SK-N-SH (cell line): Measurements from ENCODE around the gene LIMA1.

Experiments
- CTCF ChIP-seq: fragments of 200-600 bp; sonication (generic); IDR thresholded peaks from 2 replicates; pipeline ENCODE4 v1.6.1; 2017; ENCODE audit warnings: antibody characterized with exemption, mild to moderate bottlenecking, moderate library complexity
- EP300 ChIP-seq, 2 experiments: IDR thresholded peaks; 2 replicates each; pipeline versions ENCODE4 v1.4.0 to v1.6.1; 2012; ENCODE audit warnings: borderline replicate concordance in 1 of 2, low read depth in 1 of 2, low read length in 1 of 2
- FOXJ3 ChIP-seq: sonication (generic); formaldehyde crosslinking; IDR thresholded peaks from 2 replicates; pipeline ENCODE4 v1.5.1; 2020; ENCODE audit warnings: mild to moderate bottlenecking, missing genetic modification reagents
- GABPA ChIP-seq: IDR thresholded peaks from 2 replicates; pipeline ENCODE4 v1.4.0; 2012; ENCODE audit warnings: low read depth, mild to moderate bottlenecking
- JUND ChIP-seq: IDR thresholded peaks from 2 replicates; pipeline ENCODE4 v1.4.0; 2012
- PBX3 ChIP-seq: IDR thresholded peaks from 2 replicates; pipeline ENCODE4; 2012
- REST ChIP-seq: IDR thresholded peaks from 2 replicates; pipeline ENCODE4 v1.6.1; 2012; ENCODE audit warnings: mild to moderate bottlenecking, low read depth, low read length, moderate library complexity
- RFX5 ChIP-seq: IDR thresholded peaks from 2 replicates; pipeline ENCODE4 v1.6.1; 2012; ENCODE audit warnings: mild to moderate bottlenecking, improper control_type of control experiment, low read length
- USF2 ChIP-seq: fragments of 150-350 bp; IDR thresholded peaks from 2 replicates; pipeline ENCODE4 v1.6.1; 2017; ENCODE audit warnings: antibody characterized with exemption, low read length, low read depth, borderline replicate concordance
- YY1 ChIP-seq: IDR thresholded peaks from 2 replicates; pipeline ENCODE4 v1.4.0; 2012; ENCODE audit warnings: low read depth, mild to moderate bottlenecking

- peak; percentile 83 for TF ChIP-seq PBX3
- TF ChIP-seq CTCF: no peak
- TF ChIP-seq RFX5: no peak
- peak; percentile 79 to 90; a peak in 2 of 4 replicates for TF ChIP-seq EP300 (IDR thresholded peaks at IDR 0.05; ENCODE audit: borderline replicate concordance in 1 of 2, low read depth in 1 of 2, low read length in 1 of 2)
- TF ChIP-seq GABPA: no peak
- TF ChIP-seq YY1: no peak
- peak; percentile 55 for TF ChIP-seq JUND
- TF ChIP-seq USF2: no peak
- 0 out of 2 replicates have a peak, but pooled peaks have one; percentile 6 for TF ChIP-seq REST
- peak; percentile 92 for TF ChIP-seq FOXJ3 (CRISPR knock-in tag)
Observed at GRCh38 chr12:50221228-50222008, 61.9 kb downstream of the LIMA1 start.
